HG03103 (cell line): Measurements from ENCODE around the gene GSTM5.
"Not testable (repeated sequence)": the region's sequence is repeated elsewhere in the genome, so short reads cannot be mapped to it uniquely, and the experiment has no call there.

Source experiments
- ATAC-seq: cut with Tn5 transposase; IDR thresholded peaks from one replicate; pipeline ENCODE4 v1.9.1; 2021; ENCODE audit warnings: low read depth; ENCODE audit not compliant: unreplicated experiment

The GSTM5 gene

DNA sequence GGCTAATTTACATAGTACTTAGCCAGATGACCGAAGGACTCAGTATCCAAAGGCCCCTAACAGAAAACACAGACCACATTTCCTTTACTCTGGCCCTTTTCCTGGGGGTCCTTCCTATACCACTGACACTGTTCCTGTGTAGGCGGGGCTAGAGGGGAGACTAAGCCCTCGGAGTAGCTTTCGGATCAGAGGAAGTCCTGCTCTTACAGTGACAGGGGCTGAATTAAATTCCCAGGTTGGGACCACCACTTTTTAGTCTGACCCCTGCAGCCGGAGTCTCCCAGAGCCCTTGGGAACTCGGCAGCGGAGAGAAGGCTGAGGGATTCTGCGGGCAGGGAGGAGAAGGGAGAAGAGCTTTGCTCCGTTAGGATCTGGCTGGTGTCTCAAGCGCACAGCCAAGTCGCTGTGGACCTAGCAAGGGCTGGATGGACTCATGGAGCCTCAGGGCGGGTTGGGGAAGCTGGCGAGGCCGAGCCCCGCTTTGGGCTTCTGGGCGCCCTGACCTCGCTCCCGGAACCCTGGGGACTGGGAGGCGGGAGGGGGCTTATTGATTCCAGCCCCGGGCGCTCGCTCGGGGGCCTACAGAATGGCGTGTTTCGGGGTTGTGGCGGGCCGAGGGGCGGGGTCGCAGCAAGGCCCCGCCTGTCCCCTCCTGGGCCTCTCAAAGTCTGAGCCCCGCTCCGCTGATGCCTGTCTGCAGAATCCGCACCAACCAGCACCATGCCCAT, at the start of gene GSTM5:
TSS of gene GSTM5 (plus strand) at position 659 of the 728 bp plus-strand sequence. CDS start at position 721, 62 bp downstream.
- ATAC-seq: not testable (repeated sequence)

DNA sequence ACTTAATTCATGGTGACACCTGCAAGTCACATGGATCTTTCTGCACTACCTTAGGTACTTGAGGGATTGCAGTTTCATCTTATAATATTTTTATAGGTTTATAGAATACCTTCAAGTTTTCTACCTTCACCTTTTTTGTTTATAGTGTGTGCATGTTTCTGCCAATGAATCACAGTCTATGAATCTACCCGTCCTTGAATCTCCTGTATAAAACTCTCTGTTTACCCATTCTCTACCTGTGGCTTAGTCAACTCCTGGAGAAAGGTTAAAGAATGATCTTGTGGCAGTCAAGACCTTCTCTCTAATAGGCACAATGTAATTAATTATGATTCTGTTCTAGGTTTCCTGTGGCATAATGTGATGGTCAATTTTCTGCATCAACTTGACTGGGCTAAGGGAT, 47.4 kb upstream of the GSTM5 start:
- ATAC-seq: no peak

DNA sequence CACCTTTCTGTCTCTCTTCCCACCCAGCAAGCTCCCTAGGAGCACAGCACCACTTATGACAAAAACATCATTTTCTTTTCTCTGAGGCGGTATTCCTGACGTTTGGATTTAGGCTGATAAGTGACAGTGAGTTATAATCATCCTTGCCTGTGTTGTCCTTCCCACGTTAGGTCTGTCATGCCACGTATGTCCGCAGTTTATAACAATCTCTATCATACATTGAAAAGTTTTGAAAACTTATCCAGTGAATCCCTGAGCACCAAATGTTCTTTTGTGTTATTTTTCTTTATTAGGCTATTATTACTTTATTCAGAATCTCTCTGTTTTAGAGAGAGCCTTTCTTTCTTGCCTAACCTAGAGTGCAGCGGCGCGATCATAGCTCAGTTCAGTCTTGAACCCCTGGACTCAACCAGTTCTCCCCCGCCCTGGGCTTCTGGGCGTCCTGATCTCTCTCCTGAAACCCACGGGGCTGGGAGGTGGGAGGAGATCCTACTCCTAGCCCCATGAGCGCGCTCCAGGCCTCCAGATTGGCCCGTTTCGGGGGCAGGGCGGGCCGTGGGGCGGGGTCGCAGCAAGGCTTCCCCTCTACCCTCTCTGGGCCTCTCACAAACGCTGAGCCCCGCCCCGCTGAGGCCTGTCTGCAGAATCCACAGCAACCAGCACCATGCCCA, 44.5 kb upstream of the GSTM5 start, which contains the start of gene GSTM2:
TSS of gene GSTM2 (plus strand) at position 606 of the 671 bp plus-strand sequence. CDS start at position 665, 59 bp downstream.
- ATAC-seq: peak; percentile 92

GRCh38 chr1:109668123-109668775, 43.8 kb upstream of the GSTM5 start:
- no peak for ATAC-seq

DNA sequence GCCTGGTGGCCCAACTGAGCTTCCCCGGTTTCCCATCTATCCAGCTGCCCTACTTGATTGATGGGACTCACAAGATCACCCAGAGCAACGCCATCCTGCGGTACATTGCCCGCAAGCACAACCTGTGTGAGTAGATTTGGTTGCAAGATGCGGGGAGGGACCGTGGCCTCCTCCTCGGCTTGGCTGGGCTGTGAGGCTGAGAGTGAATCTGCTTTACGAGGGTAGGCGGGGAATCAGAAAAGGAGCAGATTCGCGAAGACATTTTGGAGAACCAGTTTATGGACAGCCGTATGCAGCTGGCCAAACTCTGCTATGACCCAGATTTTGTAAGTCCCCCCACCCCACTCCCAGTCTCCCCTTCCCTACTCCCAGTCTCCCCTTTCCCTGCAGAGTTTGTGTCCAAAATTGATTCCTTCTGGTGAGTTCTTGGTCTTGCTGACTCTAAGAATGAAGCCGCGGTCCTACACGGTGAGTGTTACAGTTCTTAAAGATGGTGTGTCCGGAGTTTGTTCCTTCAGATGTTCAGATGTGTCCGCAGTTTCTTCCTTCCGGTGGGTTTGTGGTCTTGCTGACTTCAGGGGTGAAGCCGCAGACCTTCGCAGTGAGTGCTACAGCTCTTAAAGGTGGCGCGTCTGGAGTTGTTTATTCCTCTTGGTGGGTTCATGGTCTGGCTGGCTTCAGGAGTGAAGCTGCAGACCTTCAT, 42.7 kb upstream of the GSTM5 start:
- no peak for ATAC-seq

DNA sequence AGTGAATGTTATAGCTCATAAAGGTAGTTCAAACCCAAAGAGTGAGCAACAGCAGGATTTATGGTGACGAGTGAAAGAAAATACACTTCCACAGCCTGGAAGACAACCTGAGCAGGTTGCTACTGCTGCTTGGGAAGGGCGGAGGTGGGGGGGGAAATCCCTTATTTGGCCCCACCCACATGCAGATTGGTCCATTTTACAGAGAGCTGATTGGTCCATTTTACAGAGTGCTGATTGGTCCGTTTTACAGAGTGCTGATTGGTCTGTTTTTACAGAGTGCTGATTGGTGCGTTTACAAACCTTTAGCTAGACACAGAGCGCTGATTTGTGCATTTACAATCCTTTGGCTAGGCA, 42.1 kb upstream of the GSTM5 start:
- not testable (repeated sequence) for ATAC-seq

DNA sequence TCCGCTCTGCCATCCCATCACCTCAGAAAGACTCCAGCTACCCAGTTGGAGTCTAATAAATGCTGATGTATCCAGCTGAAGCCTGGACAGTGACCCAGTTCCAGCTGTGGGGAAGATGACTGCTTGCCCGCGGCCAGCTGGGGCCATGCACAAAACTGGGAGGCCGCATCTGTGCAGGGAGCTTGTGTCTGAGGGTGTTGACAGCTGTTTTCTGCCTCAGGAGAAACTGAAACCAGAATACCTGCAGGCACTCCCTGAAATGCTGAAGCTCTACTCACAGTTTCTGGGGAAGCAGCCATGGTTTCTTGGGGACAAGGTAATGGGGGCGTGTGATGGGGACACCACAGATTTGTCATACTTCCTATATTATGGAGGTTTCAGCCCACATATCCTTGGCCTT, 41.0 kb upstream of the GSTM5 start:
- no peak for ATAC-seq

GRCh38 chr1:109673861-109674260, 38.2 kb upstream of the GSTM5 start:
- not testable (repeated sequence) for ATAC-seq

DNA sequence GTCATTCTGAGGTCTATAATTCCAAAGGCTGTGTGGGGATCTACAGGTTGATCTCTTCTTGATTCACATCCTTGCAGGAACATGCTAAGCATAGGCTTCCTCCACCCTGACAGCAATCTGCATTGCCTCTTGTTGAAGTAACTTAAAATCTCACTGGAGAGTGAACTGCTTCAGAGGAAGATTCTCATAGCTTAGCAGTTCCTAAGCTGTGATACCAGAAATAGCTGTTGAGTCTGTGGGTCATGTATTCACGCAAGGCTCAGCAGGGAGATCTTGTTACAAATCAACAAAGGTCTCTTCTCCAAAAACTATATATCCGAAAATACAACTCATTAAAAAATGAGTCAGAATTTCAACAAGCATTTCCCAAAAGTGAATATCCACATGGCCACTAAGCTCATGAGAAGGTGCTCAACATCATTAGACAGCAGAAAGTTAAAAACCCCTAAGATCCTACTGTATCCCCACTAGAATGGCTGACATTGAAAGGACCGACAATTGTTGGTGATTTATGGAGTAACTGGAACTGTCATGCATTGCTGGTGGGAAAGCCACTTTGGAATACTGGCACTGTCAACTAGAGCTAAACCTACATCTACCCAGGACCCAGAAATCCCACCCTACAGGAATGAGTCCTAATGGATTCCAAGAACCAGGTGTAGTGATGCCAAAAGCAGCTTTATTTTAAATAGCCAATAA, 35.2 kb upstream of the GSTM5 start:
- ATAC-seq: not testable (repeated sequence)

- no peak for ATAC-seq
Measured at GRCh38 chr1:109677459-109677858, 34.6 kb upstream of the GSTM5 start.

- not testable (repeated sequence) for ATAC-seq
Measured at GRCh38 chr1:109678637-109679036, 33.4 kb upstream of the GSTM5 start.

DNA sequence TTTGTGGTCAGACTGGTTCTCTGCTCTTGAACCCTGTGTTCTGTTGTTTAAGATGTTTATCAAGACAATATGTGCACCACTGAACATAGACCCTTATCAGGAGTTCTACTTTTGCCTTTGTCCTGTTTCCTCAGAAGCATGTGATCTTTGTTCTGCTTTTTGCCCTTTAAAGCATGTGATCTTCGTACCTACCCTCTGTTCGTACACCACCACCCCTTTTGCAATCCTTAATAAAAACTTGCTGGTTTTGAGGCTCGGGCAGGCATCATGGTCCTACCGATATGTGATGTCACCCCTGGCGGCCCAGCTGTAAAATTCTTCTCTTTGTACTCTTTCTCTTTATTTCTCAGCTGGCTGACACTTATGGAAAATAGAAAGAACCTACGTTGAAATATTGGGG, 27.3 kb upstream of the GSTM5 start:
- ATAC-seq: not testable (repeated sequence)

DNA sequence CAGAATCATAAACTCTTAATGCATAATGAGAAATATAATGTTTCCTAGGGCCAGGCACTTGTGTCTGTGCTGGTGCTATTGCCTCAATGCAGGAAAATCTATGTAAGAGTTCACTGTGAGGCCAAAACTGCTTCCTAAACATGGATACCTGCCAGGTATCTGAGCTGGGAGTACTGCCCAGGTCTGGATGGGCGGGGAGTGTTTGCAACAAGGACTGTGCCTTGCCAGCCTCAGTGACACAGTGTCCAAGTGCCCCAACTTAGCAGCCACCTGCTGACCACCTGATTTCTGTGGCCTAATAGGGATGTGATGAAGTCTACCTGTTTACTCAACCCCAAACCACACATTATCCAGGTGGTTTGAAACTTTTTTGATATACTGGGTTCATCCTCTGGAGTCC, 26.7 kb upstream of the GSTM5 start:
- not testable (repeated sequence) for ATAC-seq

DNA sequence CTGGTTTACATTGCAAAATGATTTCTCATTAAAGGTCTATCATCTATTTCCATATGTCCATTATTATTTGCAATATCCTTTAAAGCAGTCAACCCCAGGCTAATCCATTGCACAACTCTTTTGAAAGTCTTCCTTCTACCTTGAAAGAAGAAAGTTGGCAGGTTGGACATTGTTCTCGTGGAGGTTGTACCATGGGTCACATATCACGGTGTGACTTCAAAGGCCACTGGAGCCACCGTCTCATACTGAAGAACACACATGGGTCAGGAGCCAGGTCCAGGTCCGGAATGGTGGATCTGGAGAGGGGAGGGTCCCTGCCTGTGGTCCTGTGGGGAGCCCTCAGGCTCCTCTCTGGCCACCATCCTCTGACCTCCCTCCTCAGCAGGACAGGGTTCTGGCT, 26.2 kb upstream of the GSTM5 start:
- not testable (repeated sequence) for ATAC-seq

GRCh38 chr1:109687109-109687508, 24.9 kb upstream of the GSTM5 start:
- ATAC-seq: peak; percentile 15

GRCh38 chr1:109687641-109688499, 24.2 kb upstream of the GSTM5 start, which contains the start of gene GSTM1:
GSTM1 (plus strand) TSS chr1:109687817; CDS start chr1:109687874, 57 bp downstream.
- peak; percentile 86 for ATAC-seq

DNA sequence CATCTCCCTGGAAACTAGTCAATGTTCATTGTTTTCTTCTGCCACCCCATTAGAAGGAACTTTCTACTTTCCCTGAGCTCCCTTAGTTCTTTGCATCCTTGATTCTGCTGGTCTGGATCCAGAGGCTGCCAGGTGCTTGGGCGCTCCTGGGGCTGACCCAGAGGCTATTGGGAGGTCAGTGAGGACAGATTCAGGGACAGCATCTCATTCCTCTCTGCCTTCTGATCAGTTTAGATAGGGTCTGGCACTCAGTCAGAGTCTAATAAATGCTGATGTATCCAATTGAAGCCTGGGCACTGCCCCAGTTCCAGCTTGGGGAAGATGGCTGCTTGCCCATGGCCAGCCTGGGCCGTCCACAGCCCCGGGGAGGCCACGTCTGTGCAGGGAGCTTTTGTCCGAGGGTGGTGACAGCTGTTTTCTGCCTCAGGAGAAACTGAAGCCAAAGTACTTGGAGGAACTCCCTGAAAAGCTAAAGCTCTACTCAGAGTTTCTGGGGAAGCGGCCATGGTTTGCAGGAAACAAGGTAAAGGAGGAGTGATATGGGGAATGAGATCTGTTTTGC, 22.1 kb upstream of the GSTM5 start:
- ATAC-seq: no peak

DNA sequence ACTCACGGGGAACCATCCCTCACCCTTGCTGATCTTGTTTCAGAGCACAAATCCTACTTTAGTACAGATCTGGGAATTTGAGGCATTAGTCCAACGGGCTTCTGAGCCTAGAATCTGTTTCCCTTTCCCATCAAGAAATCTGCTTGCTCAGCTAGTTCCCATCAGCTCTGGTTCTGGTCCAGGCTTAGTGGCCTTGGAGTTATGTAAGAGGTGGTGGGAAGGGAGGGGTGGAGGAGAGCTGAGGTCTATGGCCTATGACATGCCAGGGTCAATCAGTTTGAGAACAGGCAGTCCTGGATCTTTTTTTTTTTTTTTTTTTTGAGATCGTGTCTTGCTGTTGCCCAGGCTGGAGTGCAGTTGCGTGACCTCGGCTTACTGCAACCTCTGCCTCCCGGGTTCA, 20.3 kb upstream of the GSTM5 start:
- ATAC-seq: no peak

- ATAC-seq: not testable (repeated sequence)
Measured at GRCh38 chr1:109694400-109694799, 17.7 kb upstream of the GSTM5 start.
